ENCODE results near the gene TOX3. TPM values are rescaled to one million over a fixed set of nuclear protein-coding genes. Genes with fewer than 3 reads are reported as not detected.

TOX3 gene
- total and polyA plus RNA-seq, 2 of the 8 experiments (the other 6 are each of a cell fraction or from before 2014, with no cell fraction given) = 16.7 to 31.2 TPM

DNA sequence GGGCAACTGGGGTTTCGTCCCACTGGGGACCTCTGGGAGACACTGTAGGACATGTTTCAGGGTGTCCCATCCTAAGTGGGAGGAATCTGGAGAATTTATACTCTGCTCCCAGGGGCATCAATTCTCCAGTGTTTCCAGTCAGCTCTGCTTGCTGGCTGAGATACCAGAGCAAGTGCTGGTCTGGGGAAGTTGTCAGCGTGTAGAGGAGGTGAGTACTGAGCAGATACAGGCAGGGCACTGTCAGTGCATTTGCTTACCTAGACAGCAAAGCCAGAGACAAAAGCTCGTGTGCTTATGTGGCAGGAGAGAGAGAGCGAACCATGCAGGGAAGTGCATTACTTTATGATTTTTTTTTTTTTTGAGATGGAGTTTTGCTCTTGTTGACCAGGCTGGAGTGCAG is 20.2 kb upstream of the TOX3 start:
- Histone ChIP-seq H3K56ac (replicated peaks; ENCODE audit: insufficient read length, low read depth, low read length) (no peak overlapping the region), H3K27me3 (replicated peaks in 1 of 4; ENCODE audit: control insufficient read depth in 3 of 4, extremely low read depth in 1 of 4, insufficient read depth in 3 of 4, low read length in 3 of 4) (no peaks in the 10 kb centered on the region), H3K36me3 (ENCODE audit: control insufficient read depth in 2 of 4, insufficient read depth in 4 of 4, low read length in 3 of 4) (no peaks in the 10 kb centered on the region), H2BK12ac (ENCODE audit: low read depth, low read length) (no peak overlapping the region), H2BK120ac (replicated peaks; ENCODE audit: low read depth, low read length) (no peak overlapping the region), H3K4me2 (ENCODE audit: insufficient read depth in 1 of 2, low read depth in 2 of 2, low read length in 2 of 2) (no peak overlapping the region), H3K79me1 (ENCODE audit: low read depth, low read length) (no peaks in the 10 kb centered on the region), H3K23ac (ENCODE audit: insufficient read length) (no peak overlapping the region), H2BK20ac (ENCODE audit: low read length) (no peak overlapping the region), H3K4me3 (ENCODE audit: extremely low read depth in 1 of 4, insufficient read depth in 2 of 4, low read depth in 3 of 4, low read length in 4 of 4) (no peak overlapping the region), H3K79me2 (ENCODE audit: control insufficient read depth in 1 of 2, insufficient read depth in 2 of 2, low read length in 2 of 2) (no peaks in the 10 kb centered on the region), H3K23me2 (ENCODE audit: low read depth, low read length) (no peaks in the 10 kb centered on the region), H3K27ac (ENCODE audit: low read depth, low read length) (no peak overlapping the region), H2AFZ (ENCODE audit: low read length) (no peak overlapping the region), H2AK5ac (ENCODE audit: low read depth, low read length) (no peak overlapping the region), H4K91ac (replicated peaks; ENCODE audit: insufficient read length, low read length) (peak overlapping the region; percentile 25), H2BK5ac (ENCODE audit: low read depth, low read length) (no peak overlapping the region), H4K20me1 (replicated peaks in 1 of 2; ENCODE audit: control insufficient read depth in 1 of 2, insufficient read depth in 2 of 2, low read length in 2 of 2) (no peaks in the 10 kb centered on the region), H4K8ac (ENCODE audit: extremely low read depth, insufficient read depth, low read length) (no peak overlapping the region; the same call in 1 of the 2 replicates), H3K4ac (replicated peaks; ENCODE audit: insufficient read length, low read depth, low read length) (no peak overlapping the region), H3K18ac (ENCODE audit: extremely low read depth, low read length) (no peak overlapping the region; the same call in 1 of the 2 replicates), H3K14ac (ENCODE audit: insufficient read length) (no peak overlapping the region), H4K5ac (ENCODE audit: insufficient read length, low read depth, low read length) (no peak overlapping the region), H3K9me3 (ENCODE audit: insufficient read depth in 2 of 2, low read depth in 1 of 2, low read length in 1 of 2) (peaks cover 0 to 6% of the 10 kb centered on the region in 2 experiments; a peak in 1 of 4 replicates), H2BK15ac (ENCODE audit: low read length) (no peak overlapping the region), H3K9ac (replicated peaks in 1 of 4; ENCODE audit: extremely low read depth in 1 of 4, low read depth in 3 of 4, low read length in 3 of 4) (no peak overlapping the region), H3K4me1 (replicated peaks in 1 of 4; ENCODE audit: control insufficient read depth in 3 of 4, insufficient read depth in 4 of 4, low read length in 3 of 4) (peaks cover 2 to 6% (median 3%) of the 10 kb centered on the region in 4 experiments; a peak in 5 of 7 replicates)
- WGBS, 2 experiments (ENCODE audit: extremely low coverage in 1 of 2, insufficient coverage in 1 of 2, insufficient read length in 1 of 2, insufficient replicate concordance in 2 of 2, low coverage in 1 of 2, low lambda C conversion rate in 2 of 2, missing lambda C conversion rate in 1 of 2) = 87% methylated on average over 4 of the region's 4 CpGs; no CpG with 5 or more reads in 1 of the 2 experiments
- DNase-seq (ENCODE audit: low read depth in 1 of 2, low spot score in 2 of 2) (no peak), FAIRE-seq (no peak)
- CTCF ChIA-PET (ENCODE audit: partially characterized antibody) = interaction anchor here (0.5 to 1.7 kb wide), 4 partner anchors 16 to 593 kb away, joined by 3 to 5 read pairs (median 3); no protein-coding TSS in a partner anchor
- POLR2A ChIA-PET (ENCODE audit: partially characterized antibody) = interaction anchor here (0.8 kb wide), 1 partner anchor 40 kb away, joined by 3 read pairs; no protein-coding TSS in a partner anchor

All from H1 (cell line).